Measurements from ENCODE around the gene CHST11.
"Not testable (repeated sequence)": the region's sequence is repeated elsewhere in the genome, so short reads cannot be mapped to it uniquely, and the experiment has no call there.

Gene CHST11

GRCh38 chr12:104532636-104533035 lies 75.9 kb downstream of the CHST11 start:
- DNase-seq = no peak

DNA sequence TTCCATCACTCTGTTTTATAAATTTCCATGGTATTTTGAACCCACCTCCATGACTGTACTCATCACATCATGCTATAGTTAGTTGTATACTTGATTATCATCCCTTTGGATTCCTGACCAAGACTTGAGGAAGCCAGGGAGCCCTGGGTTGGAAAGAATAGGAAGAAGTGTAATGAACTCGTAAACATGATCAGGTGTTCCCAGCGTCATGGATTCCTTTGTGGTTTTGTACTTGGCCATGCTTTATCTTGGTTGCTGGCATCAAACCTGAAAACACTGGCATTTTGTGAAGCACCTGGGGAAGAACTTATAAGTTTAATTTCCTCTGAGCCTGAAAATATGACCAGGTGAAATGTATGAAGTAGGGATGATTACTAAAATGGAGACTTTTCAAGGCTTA lies 76.4 kb downstream of the CHST11 start:
- no peak for DNase-seq

GRCh38 chr12:104534162-104534856 lies 77.6 kb downstream of the CHST11 start:
- no peak for DNase-seq

- DNase-seq = no peak
Observed at GRCh38 chr12:104534857-104535248, 78.1 kb downstream of the CHST11 start.

- DNase-seq = no peak
Observed at GRCh38 chr12:104535369-104535768, 78.6 kb downstream of the CHST11 start.

DNA sequence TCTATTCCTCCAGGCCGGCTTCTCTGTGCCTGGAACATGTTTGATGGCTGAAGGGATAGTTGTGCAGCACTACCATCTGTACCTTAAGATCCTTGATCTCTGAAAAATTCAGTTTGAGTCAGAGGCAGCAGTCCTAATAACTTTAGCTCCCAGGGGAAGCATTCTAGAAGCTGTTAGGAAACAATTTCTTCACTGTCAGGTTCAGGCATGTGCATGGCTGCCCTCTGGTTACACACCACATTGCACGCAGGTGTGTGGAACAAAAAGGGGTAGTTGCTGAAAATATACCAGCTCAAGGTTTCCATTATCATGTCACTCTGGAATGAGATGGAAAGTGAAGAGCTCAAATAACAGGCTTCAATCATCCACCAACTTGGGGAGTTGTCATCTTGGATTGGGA lies 80.1 kb downstream of the CHST11 start:
- DNase-seq = no peak

- DNase-seq = no peak
Observed at GRCh38 chr12:104538056-104538455, 81.3 kb downstream of the CHST11 start.

- no peak for DNase-seq
Observed at GRCh38 chr12:104538891-104539462, 82.2 kb downstream of the CHST11 start.

GRCh38 chr12:104544836-104545235 lies 88.1 kb downstream of the CHST11 start:
- no peak for DNase-seq

GRCh38 chr12:104546575-104546974 lies 89.8 kb downstream of the CHST11 start:
- DNase-seq = no peak

DNA sequence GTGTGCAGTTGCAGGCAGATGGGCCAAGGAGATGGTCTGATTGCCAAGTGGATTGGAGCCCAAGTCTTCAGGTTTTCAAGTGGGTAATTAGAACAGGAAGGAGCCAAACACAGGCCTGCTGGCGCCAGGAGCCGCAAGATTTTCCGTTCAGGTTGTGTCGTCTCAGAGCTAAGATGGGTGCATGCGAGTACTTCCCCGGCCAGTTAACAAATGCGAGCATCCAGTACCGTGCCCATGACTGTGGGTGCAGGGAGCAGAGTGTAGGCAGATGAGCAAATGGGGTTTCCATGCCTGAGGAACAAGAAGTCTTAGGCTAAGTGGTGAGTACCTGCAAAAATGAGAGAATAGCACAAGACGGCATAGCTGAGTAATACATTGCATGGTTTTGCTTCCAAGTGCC lies 90.5 kb downstream of the CHST11 start:
- DNase-seq = no peak

- DNase-seq = no peak
Observed at GRCh38 chr12:104549815-104550480, 93.2 kb downstream of the CHST11 start.

- no peak for DNase-seq
Observed at GRCh38 chr12:104551313-104551931, 94.7 kb downstream of the CHST11 start.

GRCh38 chr12:104553421-104553820 lies 96.7 kb downstream of the CHST11 start:
- DNase-seq = no peak

GRCh38 chr12:104555648-104556047 lies 98.9 kb downstream of the CHST11 start:
- DNase-seq = peak; percentile 82

DNA sequence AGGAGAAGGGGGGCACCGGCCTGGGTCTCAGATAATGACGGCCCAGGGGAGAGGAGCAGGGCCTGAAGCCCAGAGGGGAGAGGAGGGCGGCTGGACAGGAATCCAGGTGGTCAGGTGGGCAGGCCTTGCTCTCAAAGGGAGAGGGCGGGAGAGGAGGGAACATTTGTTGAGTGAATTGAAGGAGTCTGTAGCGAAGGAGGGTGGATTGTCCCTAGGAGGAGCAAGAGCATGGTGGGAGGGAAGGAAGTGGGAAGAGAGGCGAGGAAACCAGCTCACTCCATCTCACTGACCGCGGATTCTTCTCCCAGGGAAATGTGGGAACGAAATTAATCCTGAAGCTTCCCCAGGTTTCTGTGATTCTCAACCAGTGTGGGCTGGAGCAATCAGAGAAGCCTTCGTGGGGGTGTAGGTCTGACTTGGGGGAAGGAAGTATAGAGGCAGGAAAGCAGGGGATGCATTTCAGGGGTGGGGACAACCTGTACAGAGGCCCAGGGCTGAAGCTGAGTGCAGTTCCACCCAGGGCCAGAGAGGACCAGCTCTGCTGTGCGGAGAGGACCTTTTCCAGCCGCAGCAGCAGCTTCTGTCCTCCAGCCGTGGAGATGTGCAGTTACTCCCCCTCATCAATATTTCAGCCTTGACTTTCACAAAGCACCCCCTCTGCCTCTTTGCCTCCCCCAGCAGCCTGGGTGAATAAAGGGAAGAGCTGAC lies 100.9 kb downstream of the CHST11 start:
- DNase-seq = no peak

DNA sequence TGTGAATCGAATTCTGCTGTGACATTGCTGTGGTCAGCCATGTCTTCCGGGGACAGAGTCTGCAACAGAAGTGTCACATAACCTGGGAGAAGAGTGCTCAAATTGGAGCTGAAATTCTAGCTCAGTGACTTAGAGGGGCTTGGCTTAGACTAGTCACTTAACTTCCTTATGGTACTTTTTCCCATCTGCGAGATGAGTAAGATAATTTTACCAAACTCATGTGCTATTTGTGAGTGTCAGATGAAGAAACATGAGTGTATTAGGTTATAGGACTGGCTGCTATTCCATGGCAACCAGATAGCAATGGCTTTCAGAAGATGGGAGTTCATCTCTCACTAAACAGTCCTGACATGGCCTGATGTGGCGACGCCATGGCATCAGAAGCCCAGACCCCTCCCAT lies 104.1 kb downstream of the CHST11 start:
- no peak for DNase-seq

DNA sequence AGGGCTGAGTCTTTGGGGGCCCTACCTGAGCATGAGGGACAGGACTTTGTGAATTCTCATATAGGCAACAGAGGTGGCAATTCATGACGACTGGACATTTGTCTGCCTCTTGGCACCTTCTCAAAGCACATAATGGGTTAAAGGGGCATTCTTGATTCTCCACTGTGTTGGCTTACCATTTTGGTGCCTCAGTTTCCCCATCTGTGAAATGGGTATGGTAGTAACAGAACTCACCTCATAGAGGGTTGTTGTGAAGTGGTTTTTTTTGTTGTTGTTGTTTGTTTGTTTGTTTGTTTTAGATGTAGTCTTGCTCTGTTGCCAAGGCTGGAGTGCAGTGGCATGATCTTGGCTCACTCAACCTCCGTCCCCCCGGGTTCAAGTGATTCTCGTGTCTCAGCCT lies 106.0 kb downstream of the CHST11 start:
- no peak for DNase-seq

GRCh38 chr12:104564662-104565061 lies 107.9 kb downstream of the CHST11 start:
- not testable (repeated sequence) for DNase-seq

- DNase-seq = peak; percentile 19
Observed at GRCh38 chr12:104565606-104566243, 109.0 kb downstream of the CHST11 start.

GRCh38 chr12:104566244-104566993 lies 109.7 kb downstream of the CHST11 start:
- DNase-seq = no peak

Measured in NCI-H69 (cell line).